WI38 (cell line): ENCODE data around the gene XAGE2.
"Not testable (repeated sequence)": the region's sequence is repeated elsewhere in the genome, so short reads cannot be mapped to it uniquely, and the experiment has no call there.

ENCODE experiments used
- H3K4me3 ChIP-seq: 2 replicates; pipeline ENCODE4 v1.5.1; 2011; ENCODE audit warnings: low read depth, mild to moderate bottlenecking, control low read depth, low read length
- CTCF ChIP-seq: IDR thresholded peaks from 2 replicates; pipeline ENCODE4 v1.5.1; 2012; ENCODE audit warnings: low read depth, mild to moderate bottlenecking, control low read depth, low read length

XAGE2 gene, protein sequence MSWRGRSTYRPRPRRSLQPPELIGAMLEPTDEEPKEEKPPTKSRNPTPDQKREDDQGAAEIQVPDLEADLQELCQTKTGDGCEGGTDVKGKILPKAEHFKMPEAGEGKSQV

GRCh38 chrX:52368368-52369055, at the start of gene XAGE2:
XAGE2 (plus strand) TSS chrX:52369021; CDS start chrX:52370015, 994 bp downstream.
- no peak within 1 kb of the TSS for H3K4me3 ChIP-seq
- no peak for TF ChIP-seq CTCF

- no peak for TF ChIP-seq CTCF
- H3K4me3 ChIP-seq: no peak overlapping the region
Measured at GRCh38 chrX:52337410-52337809, 31.4 kb upstream of the XAGE2 start.

GRCh38 chrX:52341493-52341892, 27.3 kb upstream of the XAGE2 start:
- no peak overlapping the region for H3K4me3 ChIP-seq
- no peak for TF ChIP-seq CTCF

DNA sequence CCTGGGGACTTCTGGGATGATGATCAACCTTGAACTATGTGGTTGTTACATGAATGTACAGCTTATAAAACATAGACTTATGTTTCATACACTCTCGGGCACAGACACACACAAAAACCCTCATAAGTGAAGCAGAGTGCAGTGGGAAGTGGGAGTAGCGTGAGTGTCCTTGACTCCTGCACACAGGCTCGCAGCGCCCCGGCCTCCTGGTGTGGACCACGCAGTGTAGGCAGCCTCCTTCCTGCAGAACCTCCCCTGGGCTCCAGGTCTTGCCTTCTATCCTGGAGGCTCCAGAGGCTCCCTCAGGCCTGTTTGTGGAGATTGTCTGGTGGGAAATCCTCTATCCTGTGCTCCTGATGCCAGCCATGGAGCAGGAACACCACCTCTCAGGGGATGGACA, 25.7 kb upstream of the XAGE2 start:
- not testable (repeated sequence) for H3K4me3 ChIP-seq

DNA sequence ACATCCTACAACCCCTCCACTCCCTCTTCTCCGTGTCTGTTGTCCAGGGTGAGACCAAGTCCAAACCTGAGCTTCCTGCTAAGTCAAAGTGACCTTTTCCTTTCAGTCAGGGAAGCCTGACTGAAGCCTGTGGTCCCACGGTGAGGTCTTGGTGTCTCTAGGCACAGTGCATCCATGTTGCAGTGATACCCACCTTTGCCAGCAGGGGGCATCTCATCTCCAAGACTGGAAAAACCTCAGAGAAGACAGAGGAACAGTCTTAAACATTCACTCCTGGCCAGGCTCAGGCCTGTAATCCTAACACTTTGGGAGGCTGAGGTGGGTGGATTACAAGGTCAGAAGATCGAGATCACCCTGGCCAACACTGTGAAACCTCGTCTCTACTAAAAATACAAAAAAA, 23.4 kb upstream of the XAGE2 start:
- H3K4me3 ChIP-seq: not testable (repeated sequence)
- peak; percentile 64 for TF ChIP-seq CTCF

DNA sequence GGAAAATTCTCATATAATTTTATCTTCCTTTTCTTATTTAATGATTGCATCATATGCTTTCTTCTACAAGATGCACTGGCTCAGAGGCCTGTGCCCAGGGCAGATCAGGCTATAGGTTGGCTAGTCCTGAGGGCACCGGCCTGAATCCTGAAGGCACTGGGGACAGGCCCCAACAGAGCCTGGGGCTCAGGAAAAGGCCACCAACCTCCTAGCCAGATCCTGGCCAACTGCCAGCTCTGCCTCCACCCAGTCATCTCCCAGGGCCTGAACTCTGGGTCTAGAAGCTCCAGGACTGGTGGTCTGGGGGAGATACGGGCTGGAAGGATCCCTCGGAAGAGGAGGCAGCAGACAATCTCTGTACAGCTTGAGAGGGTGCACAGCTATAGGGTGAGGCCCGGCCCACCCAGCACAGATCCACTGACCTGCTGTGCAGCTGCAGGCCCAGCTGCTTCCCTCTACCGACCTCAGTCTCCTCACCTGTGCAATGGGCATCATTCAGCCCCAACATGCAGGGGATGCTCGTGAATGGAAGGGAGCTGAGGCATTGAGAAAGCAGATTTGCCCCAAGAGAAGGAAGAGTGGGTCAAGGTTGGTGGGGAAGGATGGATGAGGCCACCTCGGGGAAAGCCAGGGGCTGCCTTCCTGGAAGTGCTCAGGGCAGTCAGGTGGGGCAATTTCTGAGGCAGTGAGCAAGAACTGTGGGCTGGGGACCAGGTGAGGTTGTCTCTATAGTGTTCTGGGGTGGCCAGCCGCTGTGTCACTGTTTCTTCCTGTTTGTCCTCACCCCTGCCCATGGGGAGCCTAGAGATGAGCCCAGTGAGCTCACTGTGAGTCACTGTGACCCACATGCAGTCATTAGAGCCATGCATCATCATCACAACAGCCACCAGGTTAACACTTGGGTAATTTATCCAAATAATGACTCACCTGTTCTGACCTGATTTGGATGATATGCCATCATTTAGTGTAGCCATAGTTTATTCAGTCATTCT, 22.4 kb upstream of the XAGE2 start:
- TF ChIP-seq CTCF: no peak
- no peak overlapping the region for H3K4me3 ChIP-seq

DNA sequence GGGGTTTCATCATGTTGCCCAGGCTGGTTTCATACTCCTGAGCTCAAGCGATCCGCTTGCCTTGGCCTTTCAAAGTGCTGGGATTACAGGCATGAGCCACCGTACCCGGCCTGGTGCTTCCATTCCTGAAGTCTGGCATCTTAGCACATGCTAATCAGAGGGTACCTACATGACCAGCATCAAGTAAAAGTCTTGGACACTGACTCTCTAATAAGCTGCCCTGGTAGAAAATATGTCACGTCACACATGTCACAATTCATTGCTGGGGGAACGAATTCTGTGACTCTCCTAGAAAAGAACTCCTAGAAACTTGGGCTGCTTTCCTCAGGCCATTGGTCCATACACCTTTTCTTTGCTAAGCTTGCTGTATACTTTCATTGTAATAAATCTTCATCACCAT, 19.1 kb upstream of the XAGE2 start:
- H3K4me3 ChIP-seq: no peak overlapping the region
- TF ChIP-seq CTCF: no peak
